Neural cell (in vitro differentiated cells): ENCODE data around the gene U2SURP. TPM values are rescaled to one million over a fixed set of nuclear protein-coding genes. Genes with fewer than 3 reads are reported as not detected.

Experiments
- H2AFZ ChIP-seq: fragments of 200-600, 300-800 bp; sonication (generic), shearing (Covaris generic); 2 replicates; pipeline ENCODE4 v1.6.0; 2014; ENCODE audit warnings: low read depth, mild to moderate bottlenecking, antibody characterized with exemption, low read length, moderate library complexity
- H3F3A ChIP-seq: fragments of 200-600 bp; shearing (Covaris generic); 2 replicates; pipeline ENCODE4 v1.6.1; 2016; ENCODE audit warnings: mild to moderate bottlenecking, moderate library complexity, mixed read lengths, antibody characterized with exemption, low read length; ENCODE audit not compliant: insufficient read depth, poor library complexity, severe bottlenecking
- H3K27ac ChIP-seq: fragments of 200-600, 300-800 bp; sonication (generic), shearing (Covaris generic); 2 replicates; pipeline ENCODE4 v1.5.1; 2014; ENCODE audit warnings: mild to moderate bottlenecking, low read length, moderate library complexity
- H3K27me3 ChIP-seq: fragments of 300-800, 200-600 bp; sonication (generic), shearing (Covaris generic); 2 replicates; pipeline ENCODE4 v1.6.0; 2014; ENCODE audit warnings: mild to moderate bottlenecking, low read depth, low read length, moderate library complexity; ENCODE audit not compliant: insufficient read depth
- H3K36me3 ChIP-seq: fragments of 300-800, 200-600 bp; sonication (generic), shearing (Covaris generic); 2 replicates; pipeline ENCODE4 v1.5.1; 2014; ENCODE audit warnings: mild to moderate bottlenecking, antibody characterized with exemption, low read length, moderate library complexity; ENCODE audit not compliant: insufficient read depth
- H3K4me2 ChIP-seq: fragments of 300-800, 200-600 bp; sonication (generic), shearing (Covaris generic); 2 replicates; pipeline ENCODE4 v1.6.0; 2014; ENCODE audit warnings: mild to moderate bottlenecking, low read length
- H3K4me3 ChIP-seq: fragments of 300-800, 200-600 bp; sonication (generic), shearing (Covaris generic); 2 replicates; pipeline ENCODE4 v1.5.1; 2014; ENCODE audit warnings: mild to moderate bottlenecking, low read length, moderate library complexity
- H3K79me2 ChIP-seq: fragments of 200-600 bp; shearing (Covaris generic); replicated peaks from 2 replicates; pipeline ENCODE4 v1.6.0; 2014; ENCODE audit warnings: mild to moderate bottlenecking, low read length, moderate library complexity; ENCODE audit not compliant: insufficient read depth
- H3K9ac ChIP-seq: fragments of 300-800, 200-600 bp; sonication (generic), shearing (Covaris generic); 2 replicates; pipeline ENCODE4 v1.6.1; 2016; ENCODE audit warnings: mild to moderate bottlenecking, low read length, mixed read lengths
- H3K9me2 ChIP-seq: fragments of 200-600 bp; shearing (Covaris generic); 2 replicates; pipeline ENCODE4 v1.6.1; 2016; ENCODE audit warnings: mild to moderate bottlenecking, low read length, mixed read lengths; ENCODE audit not compliant: insufficient read depth
- H3K9me3 ChIP-seq: fragments of 200-600, 300-800 bp; sonication (generic), shearing (Covaris generic); 2 replicates; pipeline ENCODE4 v1.6.1; 2016; ENCODE audit warnings: mild to moderate bottlenecking, mixed run types, low read length, moderate library complexity, mixed read lengths
- H4K20me1 ChIP-seq: fragments of 200-600 bp; shearing (Covaris generic); 2 replicates; pipeline ENCODE4 v1.6.1; 2016; ENCODE audit warnings: mild to moderate bottlenecking, mixed run types; ENCODE audit not compliant: insufficient read depth
- CTCF ChIP-seq: fragments of 450-650 bp; IDR thresholded peaks from 2 replicates; pipeline ENCODE4 v1.5.1; 2014; ENCODE audit warnings: antibody characterized with exemption, mild to moderate bottlenecking, moderate library complexity; ENCODE audit not compliant: poor library complexity, severe bottlenecking
- EP300 ChIP-seq: fragments of 450-650 bp; conservative IDR thresholded peaks from 2 replicates; pipeline ENCODE4 v1.6.1; 2014; ENCODE audit warnings: antibody characterized with exemption, mild to moderate bottlenecking, moderate library complexity; ENCODE audit not compliant: poor library complexity, severe bottlenecking
- EZH2 ChIP-seq: fragments of 200-600, 300-800 bp; shearing (Covaris generic), sonication (generic); IDR thresholded peaks from 2 replicates; pipeline ENCODE4 v1.6.1; 2014; ENCODE audit warnings: antibody characterized with exemption, low read length, borderline replicate concordance, mild to moderate bottlenecking; ENCODE audit not compliant: insufficient read depth, poor library complexity, severe bottlenecking
- MXI1 ChIP-seq: fragments of 450-650 bp; conservative IDR thresholded peaks from 2 replicates; pipeline ENCODE4 v1.6.1; 2014; ENCODE audit warnings: antibody characterized with exemption, mild to moderate bottlenecking; ENCODE audit not compliant: poor library complexity, severe bottlenecking
- POLR2AphosphoS5 ChIP-seq: IDR thresholded peaks from 2 replicates; pipeline ENCODE4 v1.6.1; 2012
- RAD21 ChIP-seq: fragments of 450-650 bp; conservative IDR thresholded peaks from 2 replicates; pipeline ENCODE4 v1.6.1; 2014; ENCODE audit warnings: antibody characterized with exemption, mild to moderate bottlenecking, moderate library complexity
- REST ChIP-seq: IDR thresholded peaks from 2 replicates; pipeline ENCODE4 v1.6.1; 2012; ENCODE audit warnings: borderline replicate concordance
- SMC3 ChIP-seq: fragments of 450-650 bp; conservative IDR thresholded peaks from 2 replicates; pipeline ENCODE4 v1.6.1; 2014; ENCODE audit warnings: antibody characterized with exemption, mild to moderate bottlenecking, moderate library complexity; ENCODE audit not compliant: poor library complexity
- TAF1 ChIP-seq: IDR thresholded peaks from 2 replicates; pipeline ENCODE4 v1.6.1; 2012; ENCODE audit warnings: low read depth
- polyA plus RNA-seq: library from polyadenylated mRNA; depleted of rRNA; stranded (reverse); fragments of >200 nt; gene quantifications from 2 replicates; pipeline ENCODE4 v1.2.3, GENCODE V29; 2014

U2SURP gene
- polyA plus RNA-seq, 1 donor from 2014 or later = 159 TPM

GRCh38 chr3:142997330-142997729 is 4.0 kb upstream of the U2SURP start:
- TF ChIP-seq EZH2 (no peak), EP300 (no peak), SMC3 (no peak), POLR2AphosphoS5 (no peak), MXI1 (no peak), TAF1 (no peak), CTCF (no peak), REST (no peak), RAD21 (no peak)
- Histone ChIP-seq H3K4me3 (no peak overlapping the region), H3K9ac (no peak overlapping the region), H3K9me2 (no peaks in the 10 kb centered on the region), H3F3A (no peaks in the 10 kb centered on the region), H3K36me3 (no peaks in the 10 kb centered on the region), H2AFZ (no peak overlapping the region), H3K79me2 (peaks cover 9% of the 10 kb centered on the region), H3K4me2 (no peak overlapping the region), H4K20me1 (no peaks in the 10 kb centered on the region), H3K9me3 (no peaks in the 10 kb centered on the region), H3K27ac (no peak overlapping the region), H3K27me3 (no peaks in the 10 kb centered on the region)

- Histone ChIP-seq H4K20me1 (no peaks in the 10 kb centered on the region), H3F3A (no peaks in the 10 kb centered on the region), H3K4me3 (no peak overlapping the region), H3K36me3 (no peaks in the 10 kb centered on the region), H3K9me2 (no peaks in the 10 kb centered on the region), H3K27me3 (no peaks in the 10 kb centered on the region), H3K9me3 (no peaks in the 10 kb centered on the region), H3K27ac (no peak overlapping the region), H3K79me2 (peaks cover 20% of the 10 kb centered on the region), H3K4me2 (no peak overlapping the region), H3K9ac (no peak overlapping the region), H2AFZ (no peak overlapping the region)
- TF ChIP-seq SMC3 = no peak
- TF ChIP-seq RAD21 = no peak
- no peak for TF ChIP-seq REST
- TF ChIP-seq CTCF = no peak
- no peak for TF ChIP-seq EZH2
- TF ChIP-seq TAF1 = no peak
- no peak for TF ChIP-seq EP300
- TF ChIP-seq MXI1 = no peak
- TF ChIP-seq POLR2AphosphoS5 = no peak
Observed at GRCh38 chr3:142998439-142998838, 2.9 kb upstream of the U2SURP start.
